ENCODE data around the gene ATP1A3.

ATP1A3 gene

GRCh38 chr19:41987141-41987860 lies 6.7 kb downstream of the ATP1A3 start:
- Histone ChIP-seq H3K4me3 (ENCODE audit: insufficient read depth, low read depth, low read length) (no peak overlapping the region), H3K27me3 (ENCODE audit: control insufficient read depth, insufficient read depth, low read length, poor library complexity, severe bottlenecking) (peaks cover 6% of the 10 kb centered on the region), H3K4me1 (ENCODE audit: control insufficient read depth, insufficient read depth, low read length) (no peaks in the 10 kb centered on the region), H3K9me3 (ENCODE audit: control insufficient read depth, low read length) (no peaks in the 10 kb centered on the region), H3K27ac (ENCODE audit: insufficient read depth, low read depth, low read length, poor library complexity, severe bottlenecking) (no peak overlapping the region), H3K36me3 (ENCODE audit: control insufficient read depth, insufficient read depth, low read length) (no peaks in the 10 kb centered on the region)
- 90 to 94% methylated on average over 10 of the region's 10 CpGs for WGBS, 2 experiments

- no peaks in the 10 kb centered on the region for H3K4me1 ChIP-seq (ENCODE audit: control insufficient read depth, insufficient read depth, low read length)
- H3K9me3 ChIP-seq (ENCODE audit: control insufficient read depth, low read length), result no peaks in the 10 kb centered on the region
- WGBS, 2 experiments, result 94 to 96% methylated on average over 17 of the region's 17 CpGs
- no peaks in the 10 kb centered on the region for H3K27me3 ChIP-seq (ENCODE audit: control insufficient read depth, insufficient read depth, low read length, poor library complexity, severe bottlenecking)
- no peak overlapping the region for H3K4me3 ChIP-seq (ENCODE audit: insufficient read depth, low read depth, low read length)
- H3K27ac ChIP-seq (ENCODE audit: insufficient read depth, low read depth, low read length, poor library complexity, severe bottlenecking), result no peak overlapping the region
- H3K36me3 ChIP-seq (ENCODE audit: control insufficient read depth, insufficient read depth, low read length), result no peaks in the 10 kb centered on the region
These were observed 9.1 kb downstream of the ATP1A3 start for GRCh38 chr19:41984961-41985360.

- H3K36me3 ChIP-seq (ENCODE audit: control insufficient read depth, insufficient read depth, low read length), result no peaks in the 10 kb centered on the region
- no peak overlapping the region for H3K4me3 ChIP-seq (ENCODE audit: insufficient read depth, low read depth, low read length)
- H3K4me1 ChIP-seq (ENCODE audit: control insufficient read depth, insufficient read depth, low read length), result no peaks in the 10 kb centered on the region
- WGBS, 2 experiments, result 93% methylated on average over 15 of the region's 15 CpGs
- H3K27ac ChIP-seq (ENCODE audit: insufficient read depth, low read depth, low read length, poor library complexity, severe bottlenecking), result no peak overlapping the region
- H3K27me3 ChIP-seq (ENCODE audit: control insufficient read depth, insufficient read depth, low read length, poor library complexity, severe bottlenecking), result no peaks in the 10 kb centered on the region
- H3K9me3 ChIP-seq (ENCODE audit: control insufficient read depth, low read length), result no peaks in the 10 kb centered on the region
These were observed 12.3 kb downstream of the ATP1A3 start for GRCh38 chr19:41981724-41982123.

GRCh38 chr19:41978470-41978869 lies 15.6 kb downstream of the ATP1A3 start:
- WGBS, 2 experiments, result 92 to 93% methylated on average over 17 of the region's 17 CpGs
- Histone ChIP-seq H3K27ac (ENCODE audit: insufficient read depth, low read depth, low read length, poor library complexity, severe bottlenecking) (no peak overlapping the region), H3K27me3 (ENCODE audit: control insufficient read depth, insufficient read depth, low read length, poor library complexity, severe bottlenecking) (no peaks in the 10 kb centered on the region), H3K9me3 (ENCODE audit: control insufficient read depth, low read length) (no peaks in the 10 kb centered on the region), H3K4me3 (ENCODE audit: insufficient read depth, low read depth, low read length) (no peak overlapping the region), H3K4me1 (ENCODE audit: control insufficient read depth, insufficient read depth, low read length) (no peaks in the 10 kb centered on the region), H3K36me3 (ENCODE audit: control insufficient read depth, insufficient read depth, low read length) (no peaks in the 10 kb centered on the region)

GRCh38 chr19:41977916-41978315 lies 16.1 kb downstream of the ATP1A3 start:
- no peak overlapping the region for H3K27ac ChIP-seq (ENCODE audit: insufficient read depth, low read depth, low read length, poor library complexity, severe bottlenecking)
- H3K9me3 ChIP-seq (ENCODE audit: control insufficient read depth, low read length), result no peaks in the 10 kb centered on the region
- no peaks in the 10 kb centered on the region for H3K36me3 ChIP-seq (ENCODE audit: control insufficient read depth, insufficient read depth, low read length)
- no peaks in the 10 kb centered on the region for H3K27me3 ChIP-seq (ENCODE audit: control insufficient read depth, insufficient read depth, low read length, poor library complexity, severe bottlenecking)
- H3K4me3 ChIP-seq (ENCODE audit: insufficient read depth, low read depth, low read length), result no peak overlapping the region
- H3K4me1 ChIP-seq (ENCODE audit: control insufficient read depth, insufficient read depth, low read length), result no peaks in the 10 kb centered on the region
- WGBS, 2 experiments, result 93 to 94% methylated on average over 22 of the region's 22 CpGs

GRCh38 chr19:41974652-41975051 lies 19.4 kb downstream of the ATP1A3 start:
- WGBS, 2 experiments, result 91 to 95% methylated on average over 8 of the region's 8 CpGs
- H3K4me3 ChIP-seq (ENCODE audit: insufficient read depth, low read depth, low read length), result no peak overlapping the region
- H3K36me3 ChIP-seq (ENCODE audit: control insufficient read depth, insufficient read depth, low read length), result no peaks in the 10 kb centered on the region
- H3K9me3 ChIP-seq (ENCODE audit: control insufficient read depth, low read length), result no peaks in the 10 kb centered on the region
- no peak overlapping the region for H3K27ac ChIP-seq (ENCODE audit: insufficient read depth, low read depth, low read length, poor library complexity, severe bottlenecking)
- no peaks in the 10 kb centered on the region for H3K4me1 ChIP-seq (ENCODE audit: control insufficient read depth, insufficient read depth, low read length)
- no peaks in the 10 kb centered on the region for H3K27me3 ChIP-seq (ENCODE audit: control insufficient read depth, insufficient read depth, low read length, poor library complexity, severe bottlenecking)

- Histone ChIP-seq H3K4me1 (ENCODE audit: control insufficient read depth, insufficient read depth, low read length) (no peaks in the 10 kb centered on the region), H3K4me3 (ENCODE audit: insufficient read depth, low read depth, low read length) (no peak overlapping the region), H3K36me3 (ENCODE audit: control insufficient read depth, insufficient read depth, low read length) (no peaks in the 10 kb centered on the region), H3K9me3 (ENCODE audit: control insufficient read depth, low read length) (no peaks in the 10 kb centered on the region), H3K27ac (ENCODE audit: insufficient read depth, low read depth, low read length, poor library complexity, severe bottlenecking) (no peak overlapping the region), H3K27me3 (ENCODE audit: control insufficient read depth, insufficient read depth, low read length, poor library complexity, severe bottlenecking) (no peaks in the 10 kb centered on the region)
- 90 to 95% methylated on average over 11 of the region's 11 CpGs for WGBS, 2 experiments
These were observed 22.7 kb downstream of the ATP1A3 start for GRCh38 chr19:41971363-41971762.

GRCh38 chr19:41969772-41970458 lies 24.1 kb downstream of the ATP1A3 start:
- 94 to 96% methylated on average over 19 of the region's 19 CpGs for WGBS, 2 experiments
- no peaks in the 10 kb centered on the region for H3K4me1 ChIP-seq (ENCODE audit: control insufficient read depth, insufficient read depth, low read length)

GRCh38 chr19:41968751-41969595 lies 25.1 kb downstream of the ATP1A3 start:
- 92% methylated on average over 28 of the region's 28 CpGs for WGBS, 2 experiments

More at GRCh38 chr19:41969772-41970458, 24.1 kb downstream of the ATP1A3 start:
- Histone ChIP-seq H3K9me3 (ENCODE audit: control insufficient read depth, low read length) (no peaks in the 10 kb centered on the region), H3K27me3 (ENCODE audit: control insufficient read depth, insufficient read depth, low read length, poor library complexity, severe bottlenecking) (no peaks in the 10 kb centered on the region), H3K4me3 (ENCODE audit: insufficient read depth, low read depth, low read length) (no peak overlapping the region), H3K36me3 (ENCODE audit: control insufficient read depth, insufficient read depth, low read length) (no peaks in the 10 kb centered on the region), H3K27ac (ENCODE audit: insufficient read depth, low read depth, low read length, poor library complexity, severe bottlenecking) (no peak overlapping the region)

More at GRCh38 chr19:41968751-41969595, 25.1 kb downstream of the ATP1A3 start:
- Histone ChIP-seq H3K27ac (ENCODE audit: insufficient read depth, low read depth, low read length, poor library complexity, severe bottlenecking) (no peak overlapping the region), H3K9me3 (ENCODE audit: control insufficient read depth, low read length) (no peaks in the 10 kb centered on the region), H3K4me1 (ENCODE audit: control insufficient read depth, insufficient read depth, low read length) (no peaks in the 10 kb centered on the region), H3K36me3 (ENCODE audit: control insufficient read depth, insufficient read depth, low read length) (no peaks in the 10 kb centered on the region), H3K4me3 (ENCODE audit: insufficient read depth, low read depth, low read length) (no peak overlapping the region), H3K27me3 (ENCODE audit: control insufficient read depth, insufficient read depth, low read length, poor library complexity, severe bottlenecking) (no peaks in the 10 kb centered on the region)

Measured in ectodermal cell (in vitro differentiated cells).